Left lung (tissue), 10 donors: ENCODE results near the gene ULK1. TPM values are rescaled to one million over a fixed set of nuclear protein-coding genes. Genes with fewer than 3 reads are reported as not detected.
"Not testable (repeated sequence)": the region's sequence is repeated elsewhere in the genome, so short reads cannot be mapped to it uniquely, and the experiment has no call there.

Source experiments
- ATAC-seq: fragments of 200-7000 bp; cut with Tn5 transposase; one replicate; pipeline ENCODE4 v1.9.1; 2020; ENCODE audit warnings: moderate library complexity
- DNase-seq, 4 donors: peaks; one replicate each; pipeline ENCODE4 v3.0.0-alpha.2; 2013 to 2020
- H3K27ac ChIP-seq, 2 donors: fragments of 200-600 bp; sonication (generic) in 1 of 2; one replicate each; pipeline versions ENCODE4 v1.5.0 to v1.8.0; 2020 to 2021
- H3K27me3 ChIP-seq, 2 donors: fragments of 200-600 bp; sonication (generic) in 1 of 2; one replicate each; pipeline versions ENCODE4 v1.5.0 to v1.8.0; 2020 to 2021
- H3K36me3 ChIP-seq, 2 donors: fragments of 200-600 bp; sonication (generic) in 1 of 2; one replicate each; pipeline versions ENCODE4 v1.5.0 to v1.8.0; 2020 to 2021
- H3K4me1 ChIP-seq, 2 donors: fragments of 200-600 bp; one replicate each; pipeline ENCODE4 v1.8.0; 2021
- H3K4me3 ChIP-seq, 2 donors: fragments of 200-600 bp; sonication (generic) in 1 of 2; one replicate each; pipeline versions ENCODE4 v1.5.0 to v1.8.0; 2020 to 2021; ENCODE audit warnings: mild to moderate bottlenecking in 1 of 2
- H3K9me3 ChIP-seq, 2 donors: fragments of 200-600 bp; sonication (generic) in 1 of 2; one replicate each; pipeline versions ENCODE4 v1.5.0 to v1.8.0; 2020 to 2021
- intact Hi-C, 2 donors: fragments of 100-400 bp; cut with DNase I; formaldehyde crosslinking; loops; one replicate each; pipeline versions ENCODE4 v1.11.2 to v1.14.2; 2022
- polyA plus RNA-seq, 6 donors: library from polyadenylated mRNA; unstranded; fragments of 120-200 nt; gene quantifications; one replicate each; pipeline ENCODE4 v1.2.1, GENCODE V29; 2013; ENCODE audit not compliant: insufficient read length in 6 of 6
- total RNA-seq, 2 donors: library from RNA; stranded (reverse); fragmentation: NEBNext Ultra II Directional; extraction: Animal tissue kit (Norgen Biotek cat#: 25700); gene quantifications; one replicate each; pipeline ENCODE4 v1.2.1, GENCODE V29; 2021
- TF ChIP-seq, protein P1 (sequence below), 2 donors: fragments of 200-600 bp; sonication (generic) in 1 of 2; IDR thresholded peaks; one replicate each; pipeline versions ENCODE4 v1.5.0 to v1.8.0; 2021; ENCODE audit warnings: antibody characterized with exemption in 2 of 2
- donor health status: DM: no; HTN: yes; CAD: no.
- donor health status: DM: no; HTN: no; CAD: no.

Gene ULK1
- total and polyA plus RNA-seq, 8 donors, result 21.6 to 38.7 (median 28.9) TPM

DNA sequence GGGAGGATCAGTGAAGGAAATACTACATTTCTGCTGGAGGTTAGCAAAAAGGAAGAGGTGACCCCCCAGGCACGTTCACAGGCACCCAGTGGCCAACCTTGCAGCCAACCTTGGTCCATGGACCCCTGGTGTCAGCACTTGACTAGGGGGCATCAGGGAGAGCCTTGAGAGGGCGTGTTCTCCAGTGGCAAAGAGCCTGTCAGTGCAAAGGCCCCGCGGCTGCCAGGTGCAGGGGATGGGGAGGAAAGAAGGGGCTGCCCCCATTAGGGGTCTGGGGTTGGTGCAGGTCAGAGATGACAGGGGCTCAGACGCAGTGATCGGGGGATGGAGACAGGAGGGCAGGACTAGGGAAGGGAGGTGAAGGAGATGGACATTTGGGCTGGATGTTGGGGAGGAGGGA lies 22.7 kb upstream of the ULK1 start:
- DNase-seq (no peak), ATAC-seq (no peak)
- peaks cover 0 to 27% of the 10 kb centered on the region in 2 donors for H3K4me1 ChIP-seq
- TF ChIP-seq, protein P1, sequence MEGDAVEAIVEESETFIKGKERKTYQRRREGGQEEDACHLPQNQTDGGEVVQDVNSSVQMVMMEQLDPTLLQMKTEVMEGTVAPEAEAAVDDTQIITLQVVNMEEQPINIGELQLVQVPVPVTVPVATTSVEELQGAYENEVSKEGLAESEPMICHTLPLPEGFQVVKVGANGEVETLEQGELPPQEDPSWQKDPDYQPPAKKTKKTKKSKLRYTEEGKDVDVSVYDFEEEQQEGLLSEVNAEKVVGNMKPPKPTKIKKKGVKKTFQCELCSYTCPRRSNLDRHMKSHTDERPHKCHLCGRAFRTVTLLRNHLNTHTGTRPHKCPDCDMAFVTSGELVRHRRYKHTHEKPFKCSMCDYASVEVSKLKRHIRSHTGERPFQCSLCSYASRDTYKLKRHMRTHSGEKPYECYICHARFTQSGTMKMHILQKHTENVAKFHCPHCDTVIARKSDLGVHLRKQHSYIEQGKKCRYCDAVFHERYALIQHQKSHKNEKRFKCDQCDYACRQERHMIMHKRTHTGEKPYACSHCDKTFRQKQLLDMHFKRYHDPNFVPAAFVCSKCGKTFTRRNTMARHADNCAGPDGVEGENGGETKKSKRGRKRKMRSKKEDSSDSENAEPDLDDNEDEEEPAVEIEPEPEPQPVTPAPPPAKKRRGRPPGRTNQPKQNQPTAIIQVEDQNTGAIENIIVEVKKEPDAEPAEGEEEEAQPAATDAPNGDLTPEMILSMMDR (IDR thresholded peaks at IDR 0.05), result no peak
- no peak overlapping the region for H3K4me3 ChIP-seq
- H3K27ac ChIP-seq, result peak overlapping the region in 1 of 2 donors; percentile 72
- H3K27me3 ChIP-seq, result no peaks in the 10 kb centered on the region
- H3K36me3 ChIP-seq, result no peaks in the 10 kb centered on the region
- no peaks in the 10 kb centered on the region for H3K9me3 ChIP-seq
- intact Hi-C loops, result no loop called here

DNA sequence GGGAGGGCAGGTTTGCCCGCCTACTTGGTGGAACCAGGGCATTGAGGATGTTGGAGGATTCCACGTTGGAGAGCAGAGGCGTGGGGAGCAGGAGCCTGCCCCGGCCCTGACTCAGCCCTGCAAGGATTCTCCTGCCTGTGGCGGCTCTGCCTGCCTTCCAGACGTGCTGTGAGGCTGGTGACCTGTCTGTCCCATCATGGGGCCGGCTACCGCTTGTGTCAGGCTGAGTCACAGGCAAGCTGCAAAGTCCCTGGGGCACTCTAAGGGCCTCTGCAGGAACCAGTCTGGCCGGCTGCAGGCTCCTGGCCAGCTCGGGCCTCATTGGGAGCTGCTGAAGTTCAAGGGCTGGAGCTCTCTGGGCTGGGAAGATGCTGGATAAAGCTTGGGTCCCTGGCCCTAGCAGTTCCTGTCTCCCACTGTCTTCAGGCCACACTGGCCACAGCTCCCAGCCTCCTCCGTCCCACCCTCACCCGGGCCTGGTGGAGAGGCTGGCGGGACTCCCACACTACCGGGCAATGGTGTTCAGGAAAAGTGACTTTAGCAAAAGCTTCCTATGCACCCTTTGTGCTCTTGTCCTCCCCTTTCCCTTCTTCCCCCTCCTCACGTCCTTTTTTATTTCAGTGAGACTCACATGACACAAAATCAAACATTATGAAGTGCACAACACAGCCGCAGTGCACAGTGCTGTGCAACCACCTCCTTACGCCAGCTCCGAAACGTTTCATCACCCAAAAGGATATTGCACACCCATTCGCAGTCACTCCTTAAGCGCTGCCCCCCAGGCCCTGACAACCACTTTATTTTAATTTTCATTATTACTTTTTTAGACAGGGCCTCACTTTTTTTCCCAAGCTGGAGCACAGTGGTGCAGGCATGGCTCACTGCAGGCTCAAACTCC lies 22.0 kb upstream of the ULK1 start:
- H3K27ac ChIP-seq, result peak overlapping the region in 1 of 2 donors; percentile 72
- ATAC-seq (peak; percentile 90), DNase-seq (peak in 1 of 4 donors; percentile 60)
- no peaks in the 10 kb centered on the region for H3K9me3 ChIP-seq
- H3K4me3 ChIP-seq, result no peak overlapping the region
- peaks cover 0 to 27% of the 10 kb centered on the region in 2 donors for H3K4me1 ChIP-seq
- H3K27me3 ChIP-seq, result no peaks in the 10 kb centered on the region
- TF ChIP-seq, protein P1 (IDR thresholded peaks at IDR 0.05), result no peak
- H3K36me3 ChIP-seq, result no peaks in the 10 kb centered on the region
- intact Hi-C loops, result no loop called here

DNA sequence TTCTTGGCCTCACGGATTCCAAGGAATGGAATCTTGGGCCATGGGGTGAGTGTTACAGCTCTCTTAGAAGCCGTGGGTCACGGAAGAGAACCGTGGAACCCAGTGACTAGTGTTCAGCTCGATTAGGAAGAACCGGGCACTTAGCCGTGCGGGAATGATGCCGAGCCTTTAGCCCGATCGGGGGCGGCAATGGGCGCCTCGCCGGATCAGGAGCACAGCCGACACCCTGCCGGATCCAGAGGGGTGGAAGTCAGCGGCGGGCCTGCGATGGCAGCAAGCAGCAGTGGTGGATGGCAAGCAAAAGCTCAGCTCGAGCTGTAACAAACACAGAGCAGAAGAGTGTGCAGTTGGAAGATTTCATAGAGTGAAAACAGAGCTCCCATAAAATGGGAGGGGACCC lies 21.1 kb upstream of the ULK1 start:
- ATAC-seq (no peak), DNase-seq (no peak)
- Histone ChIP-seq H3K27me3 (no peaks in the 10 kb centered on the region), H3K27ac (peak overlapping the region in 1 of 2 donors; percentile 72), H3K9me3 (no peaks in the 10 kb centered on the region), H3K4me1 (peaks cover 0 to 31% of the 10 kb centered on the region in 2 donors), H3K4me3 (no peak overlapping the region), H3K36me3 (no peaks in the 10 kb centered on the region)
- TF ChIP-seq, protein P1 (IDR thresholded peaks at IDR 0.05), result no peak
- intact Hi-C loops, result no loop called here

DNA sequence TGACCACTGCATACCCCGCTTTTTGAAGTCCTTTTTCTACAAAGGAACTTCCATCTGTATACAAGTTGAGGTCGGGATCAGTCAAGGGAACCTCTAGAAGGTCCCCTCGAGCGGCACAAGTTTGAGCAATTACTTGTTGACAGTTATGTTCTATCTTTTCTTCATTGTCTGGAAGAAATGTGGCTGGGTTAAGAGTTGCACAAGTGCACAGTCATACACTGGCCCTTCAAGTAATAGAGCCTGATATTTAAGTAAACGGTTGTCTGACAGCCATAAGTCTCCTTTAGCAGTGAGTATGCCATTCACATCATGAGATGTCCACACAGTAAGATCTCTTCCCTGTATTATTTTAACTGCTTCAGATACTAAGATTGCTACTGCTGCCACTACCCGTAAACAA lies 19.4 kb upstream of the ULK1 start:
- H3K36me3 ChIP-seq, H3K27me3 ChIP-seq, ATAC-seq, H3K4me3 ChIP-seq, DNase-seq, H3K9me3 ChIP-seq, intact Hi-C loops: not testable (repeated sequence)
- Histone ChIP-seq H3K27ac (peak overlapping the region in 1 of 2 donors; percentile 2), H3K4me1 (peaks cover 0 to 48% of the 10 kb centered on the region in 2 donors)

DNA sequence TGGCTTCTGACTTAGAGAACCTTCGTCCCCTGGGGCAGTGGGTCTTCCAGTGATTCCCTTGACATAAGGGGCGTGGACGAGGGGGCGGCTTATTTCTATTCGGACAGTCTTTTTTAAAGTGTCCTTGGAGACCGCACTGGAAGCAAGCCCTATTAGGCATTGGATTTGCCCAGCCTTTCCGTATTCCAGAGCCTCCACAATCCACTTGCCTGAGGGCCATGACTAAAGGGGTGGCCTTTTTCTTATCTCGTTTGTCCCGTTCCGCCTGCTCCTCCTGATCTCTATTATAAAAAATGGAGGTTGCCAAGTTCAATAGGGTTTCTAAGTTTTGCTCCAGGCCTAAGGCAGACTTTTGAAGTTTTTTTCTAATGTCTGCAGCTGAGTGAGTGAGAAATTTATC lies 17.2 kb upstream of the ULK1 start:
- DNase-seq, H3K27me3 ChIP-seq, H3K27ac ChIP-seq, H3K9me3 ChIP-seq, H3K4me3 ChIP-seq, H3K36me3 ChIP-seq, ATAC-seq, intact Hi-C loops: not testable (repeated sequence)
- H3K4me1 ChIP-seq, result peaks cover 0 to 45% of the 10 kb centered on the region in 2 donors

DNA sequence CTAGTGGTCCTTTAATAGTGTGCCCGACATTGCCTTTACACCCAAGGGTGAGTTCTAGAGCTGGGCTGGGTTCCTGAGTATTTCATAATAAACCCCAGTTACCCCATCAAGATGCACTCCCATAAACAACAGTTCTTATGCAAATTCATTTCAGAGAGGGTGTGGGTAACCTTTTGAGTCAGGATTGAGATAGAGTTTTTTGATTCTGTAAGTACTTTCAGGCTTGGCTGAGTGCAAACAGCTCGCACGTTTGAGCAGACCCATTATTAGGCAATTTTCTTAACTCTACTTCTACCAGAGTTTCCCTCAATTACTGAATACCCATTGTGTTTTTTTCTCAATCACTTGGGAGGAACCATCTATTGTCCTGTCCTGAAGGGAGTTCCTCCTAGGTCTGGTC lies 16.0 kb upstream of the ULK1 start:
- not testable (repeated sequence) for ATAC-seq, H3K36me3 ChIP-seq

More for the DNA sequence above, 16.0 kb upstream of the ULK1 start:
- DNase-seq, intact Hi-C loops, H3K4me3 ChIP-seq, H3K9me3 ChIP-seq, H3K27me3 ChIP-seq: not testable (repeated sequence)
- peaks cover 0 to 46% of the 10 kb centered on the region in 2 donors for H3K4me1 ChIP-seq
- peak overlapping the region in 1 of 2 donors; percentile 58 for H3K27ac ChIP-seq
